Keratinocyte (primary cell): Measurements from ENCODE around the gene GRK1.

Experiments used
- CTCF ChIP-seq, 3 experiments: IDR thresholded peaks in 1 of 3; conservative IDR thresholded peaks in 1 of 3; optimal IDR thresholded peaks in 1 of 3; 2 replicates in 2 of 3; 3 replicates in 1 of 3; pipeline versions ENCODE3 to v1.5.1; 2011; ENCODE audit warnings: low read length in 3 of 3, mild to moderate bottlenecking in 3 of 3, moderate library complexity in 2 of 3, control low read depth in 1 of 3, inconsistent platforms in 1 of 3; ENCODE audit not compliant: insufficient read depth in 2 of 3; ENCODE audit errors: extremely low read depth in 1 of 3
- EZH2 ChIP-seq: IDR thresholded peaks from one replicate; pipeline ENCODE4 v1.6.1; 2012; ENCODE audit warnings: inconsistent platforms, mild to moderate bottlenecking, low read length, moderate library complexity

DNA sequence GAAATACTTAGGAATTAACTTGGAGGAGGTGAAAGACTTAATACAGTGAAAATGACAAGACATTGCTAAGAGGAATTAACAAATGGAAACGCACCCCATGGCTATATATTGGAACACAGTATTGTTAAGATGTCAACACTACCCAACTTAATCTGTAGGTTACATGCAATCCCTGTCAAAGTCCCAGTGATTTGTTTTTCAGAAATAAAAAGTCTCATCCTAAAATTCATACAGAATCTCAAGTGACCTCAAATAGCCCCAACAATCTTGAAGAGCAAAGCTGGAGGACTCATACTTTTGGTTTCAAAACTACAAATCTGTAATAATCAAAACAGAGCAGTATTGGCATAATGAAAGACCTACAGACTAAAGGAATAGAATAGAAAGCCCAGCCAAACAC is 22.2 kb upstream of the GRK1 start:
- TF ChIP-seq EZH2 (no peak), CTCF (optimal IDR thresholded peaks at IDR 0.05 in 1 of 3, IDR thresholded peaks at IDR 0.05 in 1 of 3, conservative IDR thresholded peaks at IDR 0.05 in 1 of 3; ENCODE audit: extremely low read depth in 1 of 3, insufficient read depth in 2 of 3, low read length in 3 of 3) (no peak)
